Body of pancreas (tissue), 4 donors: Measurements from ENCODE around the gene ABL1.

Source experiments
- POLR2A ChIP-seq, 3 donors: fragments of 450-650 bp; IDR thresholded peaks; one replicate each; pipeline ENCODE4 v1.6.1; 2016; ENCODE audit warnings: antibody characterized with exemption in 3 of 3, mild to moderate bottlenecking in 2 of 3
- TF ChIP-seq, protein P1 (sequence below), 7 experiments: fragments of 450-650 bp in 4 of 7; fragments of 200-600 bp in 3 of 7; sonication (generic) in 3 of 7; IDR thresholded peaks; one replicate each; pipeline ENCODE4 v1.5.1; 2016 to 2019; ENCODE audit warnings: antibody characterized with exemption in 7 of 7

DNA sequence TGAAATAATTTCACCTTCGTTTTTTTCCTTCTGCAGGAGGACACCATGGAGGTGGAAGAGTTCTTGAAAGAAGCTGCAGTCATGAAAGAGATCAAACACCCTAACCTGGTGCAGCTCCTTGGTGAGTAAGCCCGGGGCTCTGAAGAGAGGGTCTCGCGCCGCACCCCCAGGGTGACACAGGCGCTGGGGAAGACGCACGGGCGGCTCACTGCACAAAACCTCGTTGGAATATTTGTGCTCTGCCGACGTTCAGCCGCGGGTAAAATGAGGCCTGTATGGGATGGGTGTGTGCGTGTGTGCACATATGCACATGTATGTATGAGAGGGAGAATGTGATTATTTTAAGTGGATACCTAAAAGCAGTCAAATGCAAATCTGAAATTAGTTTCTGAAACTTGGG, 37.0 kb downstream of the ABL1 start:
- TF ChIP-seq, protein P1, sequence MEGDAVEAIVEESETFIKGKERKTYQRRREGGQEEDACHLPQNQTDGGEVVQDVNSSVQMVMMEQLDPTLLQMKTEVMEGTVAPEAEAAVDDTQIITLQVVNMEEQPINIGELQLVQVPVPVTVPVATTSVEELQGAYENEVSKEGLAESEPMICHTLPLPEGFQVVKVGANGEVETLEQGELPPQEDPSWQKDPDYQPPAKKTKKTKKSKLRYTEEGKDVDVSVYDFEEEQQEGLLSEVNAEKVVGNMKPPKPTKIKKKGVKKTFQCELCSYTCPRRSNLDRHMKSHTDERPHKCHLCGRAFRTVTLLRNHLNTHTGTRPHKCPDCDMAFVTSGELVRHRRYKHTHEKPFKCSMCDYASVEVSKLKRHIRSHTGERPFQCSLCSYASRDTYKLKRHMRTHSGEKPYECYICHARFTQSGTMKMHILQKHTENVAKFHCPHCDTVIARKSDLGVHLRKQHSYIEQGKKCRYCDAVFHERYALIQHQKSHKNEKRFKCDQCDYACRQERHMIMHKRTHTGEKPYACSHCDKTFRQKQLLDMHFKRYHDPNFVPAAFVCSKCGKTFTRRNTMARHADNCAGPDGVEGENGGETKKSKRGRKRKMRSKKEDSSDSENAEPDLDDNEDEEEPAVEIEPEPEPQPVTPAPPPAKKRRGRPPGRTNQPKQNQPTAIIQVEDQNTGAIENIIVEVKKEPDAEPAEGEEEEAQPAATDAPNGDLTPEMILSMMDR (IDR thresholded peaks at IDR 0.05): no peak
- no peak for TF ChIP-seq POLR2A (IDR thresholded peaks at IDR 0.05)
